ENCODE measurements around the gene CAMK1D. TPM values are rescaled to one million over a fixed set of nuclear protein-coding genes. Genes with fewer than 3 reads are reported as not detected.
A peak's percentile ranks its signal among the peaks of the same experiment; 100 is the strongest.

CAMK1D gene
- total RNA-seq, 4 donors from 2014 or later: 0.55 to 2.2 (median 1.5) TPM

- peak in 2 of 5 experiments; percentile 24 to 28 for TF ChIP-seq CTCF (IDR thresholded peaks at IDR 0.05 in 4 of 5, conservative IDR thresholded peaks at IDR 0.05 in 1 of 5)
- no peak for TF ChIP-seq POLR2A (IDR thresholded peaks at IDR 0.05)
- peaks cover 2 to 15% of the 10 kb centered on the region in 2 donors for H3K4me1 ChIP-seq
- intact Hi-C loops (cut with DNase I; ENCODE audit: low total_unique reads): no loop called here
These were observed 358.3 kb downstream of the CAMK1D start for GRCh38 chr10:12707461-12708185.

GRCh38 chr10:12709000-12709401 is 359.7 kb downstream of the CAMK1D start:
- intact Hi-C loops (cut with DNase I; ENCODE audit: low total_unique reads): no loop called here
- TF ChIP-seq POLR2A (IDR thresholded peaks at IDR 0.05) (no peak), CTCF (IDR thresholded peaks at IDR 0.05 in 4 of 5, conservative IDR thresholded peaks at IDR 0.05 in 1 of 5) (no peak)
- no peak overlapping the region for H3K4me3 ChIP-seq
- no peaks in the 10 kb centered on the region for H3K36me3 ChIP-seq
- peaks cover 2 to 15% of the 10 kb centered on the region in 2 donors for H3K4me1 ChIP-seq
- H3K9me3 ChIP-seq: no peaks in the 10 kb centered on the region
- in situ Hi-C loops (cut with MboI; ENCODE audit: low sequenced_read_pairs in 4 of 4): no loop called here
- DNase-seq (no peak), ATAC-seq (no peak)
- no peaks in the 10 kb centered on the region for H3K27me3 ChIP-seq
- no peak overlapping the region for H3K27ac ChIP-seq

More at GRCh38 chr10:12707461-12708185, 358.3 kb downstream of the CAMK1D start:
- H3K4me3 ChIP-seq: no peak overlapping the region
- in situ Hi-C loops (cut with MboI; ENCODE audit: low sequenced_read_pairs in 4 of 4): no loop called here
- DNase-seq: no peak
- no peaks in the 10 kb centered on the region for H3K9me3 ChIP-seq
- no peaks in the 10 kb centered on the region for H3K27me3 ChIP-seq
- no peaks in the 10 kb centered on the region for H3K36me3 ChIP-seq
- peak in 1 of 2 donors; percentile 33 for ATAC-seq
- H3K27ac ChIP-seq: peak overlapping the region; percentile 24 to 60 (median 49)

GRCh38 chr10:12709521-12709963 is 360.2 kb downstream of the CAMK1D start:
- Histone ChIP-seq H3K27me3 (no peaks in the 10 kb centered on the region), H3K9me3 (no peaks in the 10 kb centered on the region), H3K4me1 (peaks cover 2 to 15% of the 10 kb centered on the region in 2 donors), H3K36me3 (no peaks in the 10 kb centered on the region), H3K27ac (no peak overlapping the region), H3K4me3 (no peak overlapping the region)
- in situ Hi-C loops (cut with MboI; ENCODE audit: low sequenced_read_pairs in 4 of 4): no loop called here
- ATAC-seq (no peak), DNase-seq (no peak)
- TF ChIP-seq POLR2A (IDR thresholded peaks at IDR 0.05) (no peak), CTCF (IDR thresholded peaks at IDR 0.05 in 4 of 5, conservative IDR thresholded peaks at IDR 0.05 in 1 of 5) (no peak)
- intact Hi-C loops (cut with DNase I; ENCODE audit: low total_unique reads): no loop called here

- Histone ChIP-seq H3K9me3 (no peaks in the 10 kb centered on the region), H3K36me3 (no peaks in the 10 kb centered on the region), H3K4me3 (no peak overlapping the region), H3K27ac (no peak overlapping the region), H3K27me3 (no peaks in the 10 kb centered on the region), H3K4me1 (peaks cover 2 to 15% of the 10 kb centered on the region in 2 donors)
- in situ Hi-C loops (cut with MboI; ENCODE audit: low sequenced_read_pairs in 4 of 4): loop anchor here (5.0 to 10.0 kb wide), 7 partner anchors 192 to 448 kb away; no protein-coding TSS in a partner anchor
- TF ChIP-seq POLR2A (IDR thresholded peaks at IDR 0.05): no peak
- ATAC-seq (no peak), DNase-seq (no peak)
- intact Hi-C loops (cut with DNase I; ENCODE audit: low total_unique reads): loop anchor here (5.0 kb wide), 1 partner anchor 498 kb away; no protein-coding TSS in a partner anchor
These were observed 360.8 kb downstream of the CAMK1D start for GRCh38 chr10:12710157-12710556.

GRCh38 chr10:12710594-12711349 is 361.4 kb downstream of the CAMK1D start:
- Histone ChIP-seq H3K27me3 (no peaks in the 10 kb centered on the region), H3K36me3 (no peaks in the 10 kb centered on the region), H3K4me1 (peaks cover 2 to 15% of the 10 kb centered on the region in 2 donors), H3K4me3 (no peak overlapping the region), H3K27ac (no peak overlapping the region), H3K9me3 (no peaks in the 10 kb centered on the region)
- intact Hi-C loops (cut with DNase I; ENCODE audit: low total_unique reads) (loop anchor here (1.0 to 5.0 kb wide), 2 partner anchors 446 to 498 kb away; no protein-coding TSS in a partner anchor), in situ Hi-C loops (cut with MboI; ENCODE audit: low sequenced_read_pairs in 4 of 4) (loop anchor here (5.0 to 10.0 kb wide), 7 partner anchors 192 to 448 kb away; no protein-coding TSS in a partner anchor)
- TF ChIP-seq CTCF (IDR thresholded peaks at IDR 0.05 in 4 of 5, conservative IDR thresholded peaks at IDR 0.05 in 1 of 5) (peak; percentile 73 to 88 (median 74)), POLR2A (IDR thresholded peaks at IDR 0.05) (no peak)
- DNase-seq: peak in 1 of 2 donors; percentile 49
- peak; percentile 72 for ATAC-seq

All from gastrocnemius medialis (tissue), 4 donors.